CD4-positive, alpha-beta T cell treated with Interleukin-4 for 4 hours (primary cell): ENCODE results near the gene OR6P1.

Experiments
- DNase-seq: peaks from one replicate; pipeline ENCODE4 v3.0.0-alpha.2; 2020

Gene OR6P1

DNA sequence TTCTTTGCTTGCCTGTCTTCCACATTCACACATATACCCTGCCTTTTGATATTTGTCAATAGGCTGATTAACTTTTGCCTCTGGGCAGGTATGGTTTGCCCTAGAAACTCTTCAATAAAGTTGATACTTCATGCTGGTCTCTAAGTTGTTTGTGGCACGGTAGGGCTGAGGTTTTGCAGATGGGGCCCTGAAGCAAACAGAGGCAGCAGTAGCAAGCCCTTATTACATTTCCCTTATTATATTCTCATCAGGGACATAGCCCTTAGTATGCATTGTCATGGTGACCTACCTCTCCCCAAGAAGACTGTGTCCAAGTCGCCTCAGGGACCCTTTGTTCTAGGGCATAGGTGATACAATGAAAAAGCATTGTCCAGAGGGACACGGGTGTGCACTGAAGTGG, at the start of gene OR6P1:
OR6P1 (minus strand) TSS at position 101 of the 400 bp plus-strand sequence. CDS start 6,976 bp downstream, outside the sequence.
- DNase-seq: no peak

- no peak for DNase-seq
Observed at GRCh38 chr1:158613764-158614163, 43.4 kb upstream of the OR6P1 start.

GRCh38 chr1:158611916-158612315, 41.5 kb upstream of the OR6P1 start:
- DNase-seq: no peak

DNA sequence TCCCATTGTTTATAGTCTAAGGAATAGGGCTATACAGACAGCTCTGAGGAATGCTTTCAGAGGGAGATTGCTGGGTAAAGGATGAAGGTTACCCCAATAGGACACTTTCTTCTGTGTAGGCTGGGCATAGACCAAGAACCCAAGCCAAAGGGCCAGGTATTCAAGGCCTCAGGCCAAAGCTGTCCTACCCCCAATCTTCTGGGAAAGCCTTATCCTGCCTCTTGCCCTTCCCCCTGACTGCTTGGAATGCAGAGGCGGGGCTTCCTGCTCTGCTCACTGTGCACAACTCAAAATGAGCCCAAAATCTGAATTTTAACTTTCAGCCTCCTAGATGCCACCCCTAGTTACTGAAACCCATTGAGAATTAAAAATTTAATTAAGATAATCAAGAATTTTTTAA, 36.9 kb upstream of the OR6P1 start:
- no peak for DNase-seq

DNA sequence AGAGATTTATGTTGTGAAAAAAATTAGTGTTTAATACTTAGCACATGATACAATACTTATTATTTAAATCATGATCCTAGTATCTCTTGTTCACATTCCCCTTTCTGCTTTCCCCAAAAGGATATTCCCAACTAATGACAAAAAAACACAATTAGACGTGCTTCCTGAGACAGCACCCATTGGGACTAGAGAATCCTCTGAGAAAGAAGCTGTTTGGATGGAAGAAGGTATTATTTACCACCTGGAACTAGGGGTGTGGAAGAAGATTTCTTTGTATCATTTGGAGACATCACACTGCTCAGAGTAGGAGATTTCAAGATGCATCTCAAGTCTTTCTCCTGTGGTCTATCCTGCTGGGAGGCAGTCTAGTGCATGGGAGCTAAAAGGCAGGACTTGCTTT, 34.6 kb upstream of the OR6P1 start, which contains the start of gene OR10Z1:
OR10Z1 (plus strand) TSS at position 301 of the 400 bp plus-strand sequence. CDS start 1,171 bp downstream, outside the sequence.
- no peak for DNase-seq

DNA sequence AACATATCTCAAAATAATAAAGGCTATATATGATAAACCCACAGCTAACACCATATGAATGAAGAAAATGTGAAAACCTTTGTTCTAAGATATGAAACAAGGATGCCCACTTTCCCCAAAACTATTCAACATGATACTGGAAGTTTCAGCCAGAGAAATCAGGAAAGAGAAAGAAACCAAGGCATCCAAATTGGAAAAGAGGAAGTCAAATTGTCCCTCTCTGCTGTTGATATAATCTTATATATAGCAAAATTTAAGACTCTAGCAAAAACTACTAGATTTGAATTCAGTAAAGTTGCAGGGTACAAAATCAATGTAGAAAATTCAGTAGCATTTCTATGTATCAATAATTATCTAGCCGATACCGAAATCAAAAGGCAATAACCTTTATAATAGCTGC, 30.4 kb upstream of the OR6P1 start:
- DNase-seq: no peak

GRCh38 chr1:158586942-158587341, 16.6 kb upstream of the OR6P1 start:
- DNase-seq: no peak

DNA sequence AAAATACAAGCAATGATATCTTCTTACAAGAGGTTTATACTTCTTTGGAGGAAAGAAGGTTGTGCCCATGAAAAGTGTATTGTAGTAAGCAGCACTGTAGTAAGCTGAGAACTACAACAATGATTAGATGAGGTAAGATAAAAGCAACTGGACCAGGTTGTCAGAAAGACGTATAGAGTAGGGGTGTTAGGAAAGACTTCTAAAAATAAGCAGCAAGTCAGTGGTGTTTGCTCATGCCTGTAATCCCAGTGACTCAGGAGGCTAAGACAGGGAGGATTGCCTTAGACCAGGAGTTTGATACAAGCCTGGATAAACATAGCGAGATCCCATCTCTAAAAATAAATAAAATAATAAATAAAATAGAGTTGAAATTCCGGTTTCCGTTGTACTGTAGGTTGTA, 13.6 kb upstream of the OR6P1 start:
- no peak for DNase-seq

GRCh38 chr1:158579733-158580132, 9.4 kb upstream of the OR6P1 start, which contains the start of gene OR10X1:
Gene OR10X1 (minus strand): TSS chr1:158579899. CDS start chr1:158579899, 0 bp downstream.
- no peak for DNase-seq

GRCh38 chr1:158577561-158577960, 7.2 kb upstream of the OR6P1 start:
- no peak for DNase-seq

- no peak for DNase-seq
Observed at GRCh38 chr1:158572226-158572625, 1.8 kb upstream of the OR6P1 start.

DNA sequence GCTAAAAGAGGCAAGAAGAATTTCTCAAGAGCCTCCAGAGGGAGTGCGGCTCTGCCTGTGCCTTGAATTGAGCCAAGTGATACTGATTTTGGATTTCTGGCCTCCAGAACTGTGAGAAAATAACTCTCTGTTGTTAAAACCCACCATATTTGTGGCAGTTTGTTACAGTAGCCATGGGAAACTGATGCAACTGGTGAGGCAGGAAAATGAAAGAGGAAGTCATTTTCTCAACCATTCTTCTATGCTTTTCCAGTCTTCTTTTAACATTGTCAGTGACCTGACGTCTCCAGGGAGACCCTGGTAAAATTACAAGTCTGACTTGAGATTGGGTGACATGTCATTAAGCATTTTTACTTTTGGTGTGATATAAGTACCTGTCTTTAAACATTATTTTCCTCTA, 5.8 kb downstream of the OR6P1 start:
- DNase-seq: no peak

GRCh38 chr1:158563853-158564252, 6.5 kb downstream of the OR6P1 start:
- no peak for DNase-seq

- no peak for DNase-seq
Observed at GRCh38 chr1:158559696-158560095, 10.7 kb downstream of the OR6P1 start.

- no peak for DNase-seq
Observed at GRCh38 chr1:158554352-158554751, 16.0 kb downstream of the OR6P1 start, which contains the start of gene OR6Y1. Gene OR6Y1 (minus strand): TSS chr1:158554405. CDS start chr1:158548105, 6,300 bp downstream.

- no peak for DNase-seq
Observed at GRCh38 chr1:158552296-158552695, 18.1 kb downstream of the OR6P1 start.

DNA sequence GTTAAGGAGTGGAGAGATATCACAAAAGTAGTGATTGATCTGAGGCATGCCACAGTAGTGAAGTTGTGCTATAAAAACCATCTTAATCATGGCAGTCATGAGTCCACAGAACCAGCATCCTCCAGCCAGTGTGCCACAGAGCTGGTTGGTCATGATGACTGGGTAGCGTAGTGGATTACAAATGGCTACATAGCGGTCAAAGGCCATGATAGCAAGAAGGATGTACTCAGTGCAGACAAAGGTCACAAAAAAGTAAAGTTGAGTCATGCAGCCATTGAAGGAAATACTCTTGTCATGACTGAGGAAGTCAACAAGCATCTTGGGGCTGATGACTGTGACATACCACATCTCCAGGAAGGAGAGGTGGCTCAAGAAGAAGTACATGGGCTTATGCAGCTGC, 22.8 kb downstream of the OR6P1 start:
- no peak for DNase-seq

DNA sequence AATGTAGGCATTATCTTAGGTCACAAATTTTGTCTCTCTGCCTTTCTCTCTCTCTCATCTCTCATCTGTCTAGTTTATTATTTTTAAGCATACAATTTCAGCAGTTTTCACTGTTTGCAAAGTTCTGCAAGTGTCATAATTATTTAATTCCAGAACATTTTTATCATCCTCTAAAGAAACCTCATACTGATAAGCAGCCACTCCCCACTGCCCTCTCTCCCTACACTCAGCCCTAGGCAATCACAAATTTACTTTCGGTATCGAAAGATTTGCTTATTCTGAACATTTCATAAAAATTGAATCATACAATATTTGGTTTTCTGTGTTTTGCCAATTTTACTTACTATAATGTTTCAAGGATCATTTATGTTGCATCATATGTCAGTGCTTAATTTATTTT, 32.8 kb downstream of the OR6P1 start:
- DNase-seq: no peak

GRCh38 chr1:158534496-158534895, 35.9 kb downstream of the OR6P1 start:
- no peak for DNase-seq

DNA sequence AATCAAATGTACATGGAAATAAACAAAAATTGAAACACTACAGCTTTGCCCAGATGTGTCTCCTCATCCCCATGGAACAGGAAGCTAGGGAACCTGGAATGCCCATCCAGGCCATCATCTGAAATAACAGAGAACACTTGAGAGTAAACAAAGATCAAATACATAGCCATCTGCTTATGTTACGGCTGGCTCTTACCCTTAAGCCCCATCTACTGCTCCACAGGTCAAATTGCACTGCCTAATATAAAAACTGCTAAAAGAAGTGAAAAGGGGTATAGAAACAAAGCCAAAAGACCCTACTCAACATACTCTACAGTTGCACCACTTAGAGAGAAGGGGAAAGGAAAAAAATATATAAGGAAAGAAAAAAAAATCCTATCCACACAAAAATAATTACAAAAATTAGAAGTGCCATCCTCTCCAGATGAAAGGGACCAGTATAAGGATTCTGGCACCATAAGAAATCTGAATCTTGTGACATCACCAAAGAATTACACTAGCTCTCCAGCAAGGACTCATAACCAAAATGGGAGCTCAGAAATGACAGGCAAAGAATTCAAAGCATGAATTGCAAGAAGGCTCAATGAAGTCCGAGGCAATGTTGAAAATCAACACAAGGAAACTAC, 43.1 kb downstream of the OR6P1 start:
- DNase-seq: peak; percentile 17

GRCh38 chr1:158521666-158522058, 48.7 kb downstream of the OR6P1 start:
- no peak for DNase-seq

GRCh38 chr1:158520955-158521665, 49.3 kb downstream of the OR6P1 start:
- no peak for DNase-seq

DNA sequence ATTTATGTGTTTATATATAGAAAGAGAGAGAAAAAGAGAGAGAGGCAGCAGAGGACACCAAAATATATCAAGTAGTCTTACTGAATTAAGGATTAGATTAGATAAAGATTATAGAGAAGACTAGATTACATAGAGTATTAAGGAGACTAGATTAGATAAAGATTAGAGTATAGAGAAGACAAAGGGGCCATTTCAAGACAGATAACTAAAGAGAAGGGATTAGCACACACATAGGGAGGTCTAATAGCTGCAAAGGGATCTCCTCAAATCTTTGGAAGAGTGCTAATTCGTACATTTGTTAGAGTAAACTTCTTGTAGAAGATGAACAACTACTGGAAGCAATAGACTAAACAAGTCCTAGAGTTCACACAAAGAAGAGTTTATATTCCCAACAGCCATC, 50.4 kb downstream of the OR6P1 start:
- DNase-seq: no peak

DNA sequence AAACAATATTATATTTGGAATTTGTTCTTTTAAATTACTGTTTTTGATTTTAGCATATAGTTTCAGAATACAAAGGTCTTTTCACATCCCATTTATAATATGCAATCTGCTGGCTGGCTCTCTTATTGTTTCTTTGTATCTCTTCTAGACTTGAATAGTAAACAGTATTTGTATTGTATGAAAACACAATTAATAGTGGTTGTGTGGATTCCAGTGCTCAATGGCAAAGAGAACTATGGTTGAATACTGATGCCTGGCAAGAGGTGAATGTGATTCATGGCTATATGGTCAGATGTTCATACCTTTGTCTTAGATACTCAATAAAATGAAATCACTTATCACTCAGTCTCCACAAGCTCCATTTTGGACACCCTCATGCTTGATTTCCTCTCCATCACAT, 53.4 kb downstream of the OR6P1 start:
- no peak for DNase-seq
